Astrocyte (in vitro differentiated cells and primary cell): ENCODE measurements around the gene TIMM29.
"Not testable (repeated sequence)": the region's sequence is repeated elsewhere in the genome, so short reads cannot be mapped to it uniquely, and the experiment has no call there.

ENCODE experiments used
- EZH2 ChIP-seq: IDR thresholded peaks from 2 replicates; pipeline ENCODE4 v1.6.1; 2012; ENCODE audit warnings: mild to moderate bottlenecking, low read length, inconsistent platforms; ENCODE audit not compliant: insufficient read depth
- TF ChIP-seq, protein P1 (sequence below): IDR thresholded peaks from 2 replicates; pipeline ENCODE4 v1.5.1; 2011; ENCODE audit warnings: low read depth, mild to moderate bottlenecking, inconsistent platforms, low read length, moderate library complexity; ENCODE audit not compliant: insufficient read depth

DNA sequence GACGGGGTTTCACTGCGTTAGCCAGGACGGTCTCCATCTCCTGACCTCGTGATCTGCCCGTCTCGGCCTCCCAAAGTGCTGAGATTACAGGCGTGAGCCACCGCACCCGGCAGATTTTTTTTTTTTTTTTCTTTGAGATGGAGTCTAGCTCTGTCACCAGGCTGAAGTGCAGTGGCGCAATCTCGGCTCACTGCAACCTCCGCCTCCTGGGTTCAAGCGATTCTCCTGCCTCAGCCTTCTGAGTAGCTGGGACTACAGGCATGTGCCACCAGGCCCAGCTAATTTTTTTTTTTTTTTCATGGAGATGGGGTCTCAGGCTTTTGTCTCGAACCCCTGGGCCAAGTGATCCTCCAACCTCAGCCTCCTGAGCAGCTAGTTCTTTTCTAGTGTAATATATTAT lies 13.0 kb downstream of the TIMM29 start:
- TF ChIP-seq, protein P1, sequence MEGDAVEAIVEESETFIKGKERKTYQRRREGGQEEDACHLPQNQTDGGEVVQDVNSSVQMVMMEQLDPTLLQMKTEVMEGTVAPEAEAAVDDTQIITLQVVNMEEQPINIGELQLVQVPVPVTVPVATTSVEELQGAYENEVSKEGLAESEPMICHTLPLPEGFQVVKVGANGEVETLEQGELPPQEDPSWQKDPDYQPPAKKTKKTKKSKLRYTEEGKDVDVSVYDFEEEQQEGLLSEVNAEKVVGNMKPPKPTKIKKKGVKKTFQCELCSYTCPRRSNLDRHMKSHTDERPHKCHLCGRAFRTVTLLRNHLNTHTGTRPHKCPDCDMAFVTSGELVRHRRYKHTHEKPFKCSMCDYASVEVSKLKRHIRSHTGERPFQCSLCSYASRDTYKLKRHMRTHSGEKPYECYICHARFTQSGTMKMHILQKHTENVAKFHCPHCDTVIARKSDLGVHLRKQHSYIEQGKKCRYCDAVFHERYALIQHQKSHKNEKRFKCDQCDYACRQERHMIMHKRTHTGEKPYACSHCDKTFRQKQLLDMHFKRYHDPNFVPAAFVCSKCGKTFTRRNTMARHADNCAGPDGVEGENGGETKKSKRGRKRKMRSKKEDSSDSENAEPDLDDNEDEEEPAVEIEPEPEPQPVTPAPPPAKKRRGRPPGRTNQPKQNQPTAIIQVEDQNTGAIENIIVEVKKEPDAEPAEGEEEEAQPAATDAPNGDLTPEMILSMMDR: not testable (repeated sequence)
- TF ChIP-seq EZH2: not testable (repeated sequence)
